NCI-H2029 treated with DMSO at 0.1 percent for 48 hours (cell line): Measurements from ENCODE around the gene TRIM52.
"Not testable (repeated sequence)": the region's sequence is repeated elsewhere in the genome, so short reads cannot be mapped to it uniquely, and the experiment has no call there.

Source experiments
- DNase-seq: peaks from one replicate; lab custom pipeline; 2025; lab: John Stamatoyannopoulos, UW

Gene TRIM52

DNA sequence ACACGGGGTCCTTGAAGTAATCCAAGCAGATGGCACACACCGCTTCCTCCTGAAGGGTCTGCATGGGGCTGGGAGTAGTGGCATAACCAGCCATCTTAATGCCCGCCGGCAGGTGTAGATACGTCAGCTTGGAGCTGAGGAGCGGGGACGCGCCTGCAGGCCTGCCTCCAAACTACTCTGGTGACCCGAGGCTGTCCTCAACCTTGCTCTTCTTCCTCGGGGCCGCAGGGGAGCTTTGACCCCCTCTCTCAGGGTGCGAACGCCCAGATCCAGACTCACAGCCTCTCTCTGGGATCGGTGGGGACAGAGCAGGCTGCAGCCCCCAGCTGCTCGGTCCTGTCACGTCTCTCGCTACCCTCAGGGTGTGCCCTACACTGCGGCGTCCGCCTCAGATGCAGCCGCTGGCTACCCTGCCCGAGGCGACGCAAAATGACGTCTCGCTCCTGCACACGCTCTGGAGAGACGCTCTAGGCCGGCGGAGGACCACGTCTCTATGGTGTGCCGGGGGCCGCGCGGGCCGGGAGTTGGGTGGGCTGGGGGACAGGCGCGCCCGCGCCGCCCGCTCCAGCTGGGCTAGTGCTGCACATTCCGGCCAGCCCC is at the start of gene TRIM52:
TSS of gene TRIM52 (minus strand) at position 424 of the 600 bp plus-strand sequence. CDS start at position 94, 330 bp downstream.
- no peak for DNase-seq

DNA sequence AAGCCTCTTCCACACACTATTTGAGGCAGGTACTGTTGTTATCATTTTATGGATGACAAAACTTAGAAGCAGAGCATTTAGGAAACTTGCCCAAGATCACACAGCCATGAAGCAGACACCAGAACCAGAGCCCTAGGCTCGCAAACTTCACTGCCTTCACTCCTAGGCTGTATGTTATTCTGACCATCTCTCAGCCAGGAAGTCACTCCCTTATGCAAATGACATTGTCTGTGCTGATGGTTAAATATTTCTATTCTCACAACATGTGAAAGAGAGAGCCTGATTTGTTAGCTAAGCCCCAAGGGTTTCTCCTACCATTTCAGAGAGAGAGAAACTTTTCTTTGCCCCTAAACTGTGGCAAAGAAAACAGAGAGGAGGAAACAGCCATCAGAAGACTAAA is 26.4 kb upstream of the TRIM52 start:
- not testable (repeated sequence) for DNase-seq

DNA sequence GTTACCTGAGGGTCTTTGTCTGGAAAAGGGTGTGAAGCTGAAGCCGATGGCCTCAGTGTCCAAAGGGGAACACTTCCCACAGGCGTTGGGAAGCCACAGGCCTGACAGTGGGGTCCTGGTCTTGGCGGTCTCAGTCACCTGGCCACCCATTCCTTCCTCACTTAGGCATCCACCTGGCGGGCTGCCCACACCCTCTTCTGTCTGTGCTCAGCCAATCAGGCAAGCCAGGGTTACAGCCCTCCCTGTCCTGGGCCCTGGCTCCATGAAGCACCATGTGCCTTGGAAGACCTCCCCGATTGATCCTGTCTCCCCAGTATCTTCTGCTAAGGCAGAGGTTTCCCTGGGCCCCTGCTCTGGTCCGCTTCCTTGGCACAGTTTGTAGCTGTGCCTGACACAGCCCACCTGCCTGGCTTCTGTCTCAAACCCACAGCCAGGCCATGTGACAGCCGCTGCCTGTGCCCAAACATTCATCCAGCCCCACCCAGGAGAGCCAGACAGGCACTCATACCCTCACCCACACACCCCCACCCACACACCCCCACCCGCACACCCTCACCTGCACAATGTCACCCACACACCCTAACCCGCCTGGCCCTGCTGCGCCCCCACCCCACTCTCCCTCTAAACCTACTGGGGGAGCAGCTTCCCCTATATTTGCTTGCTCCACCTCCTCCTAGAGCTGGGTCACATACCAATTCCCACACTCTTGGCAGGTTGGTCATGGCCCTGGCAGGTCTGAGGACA is 25.2 kb upstream of the TRIM52 start:
- DNase-seq = not testable (repeated sequence)

- DNase-seq = not testable (repeated sequence)
These were observed 23.2 kb upstream of the TRIM52 start for GRCh38 chr5:181283841-181284755.

DNA sequence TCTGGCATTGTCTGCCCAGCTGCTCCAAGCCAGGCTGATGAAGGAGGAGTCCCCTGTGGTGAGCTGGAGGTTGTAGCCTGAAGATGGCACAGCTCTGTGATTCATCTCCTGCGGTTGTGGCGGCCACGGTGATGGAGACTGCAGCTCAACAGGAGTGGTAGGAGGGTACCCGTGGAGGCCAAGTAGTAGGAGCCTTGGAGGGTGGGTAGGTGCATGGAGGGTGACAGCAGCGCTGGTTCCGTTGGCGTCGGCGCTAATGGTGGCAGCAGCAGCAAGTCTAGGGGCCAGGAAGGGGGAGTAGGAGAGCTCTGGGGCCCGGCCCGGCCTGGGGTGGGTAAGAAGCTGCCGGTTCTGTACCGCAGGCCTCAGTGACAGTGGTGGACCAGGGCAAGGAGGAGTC is 22.4 kb upstream of the TRIM52 start:
- DNase-seq = no peak

DNA sequence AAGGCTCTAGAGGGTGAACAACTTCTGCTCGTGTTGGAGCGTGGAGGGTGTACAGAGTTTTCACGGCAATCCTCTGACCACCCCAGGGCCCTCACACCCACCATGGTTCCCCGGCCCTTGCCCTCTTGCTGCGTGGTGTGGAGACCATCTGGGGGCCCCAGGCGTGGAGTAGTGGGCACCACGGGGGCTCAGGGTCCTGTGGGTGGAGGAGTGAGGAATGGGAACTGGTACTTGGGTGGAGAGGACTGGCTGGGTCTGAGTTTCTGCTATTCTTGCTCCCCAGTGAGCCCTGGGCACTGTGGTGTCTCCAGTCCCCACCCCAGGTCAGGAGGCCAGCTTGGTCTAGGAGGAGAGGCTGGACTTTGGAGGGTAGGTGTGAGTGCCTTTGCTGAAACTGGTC is 21.9 kb upstream of the TRIM52 start:
- DNase-seq = no peak

DNA sequence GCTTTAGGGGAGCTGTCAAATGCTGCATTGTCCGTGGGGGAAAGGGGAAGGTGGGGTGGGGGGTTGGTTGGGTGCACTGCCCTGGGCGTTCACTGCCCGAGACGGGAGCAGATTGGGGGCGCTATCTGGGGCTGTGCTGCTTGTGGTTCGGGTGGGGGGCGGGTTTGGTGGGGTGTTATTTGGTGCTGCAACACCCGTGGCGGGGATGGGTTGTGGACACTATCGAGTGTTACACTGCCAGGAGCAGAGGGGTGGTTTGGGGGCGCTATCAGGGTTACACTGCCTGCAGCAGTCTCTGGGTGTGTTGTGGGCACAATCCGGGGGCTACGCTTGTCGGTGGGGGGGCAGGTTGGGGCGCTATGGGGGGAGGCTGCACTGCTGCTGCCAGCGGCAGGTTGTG is 21.5 kb upstream of the TRIM52 start:
- not testable (repeated sequence) for DNase-seq

DNA sequence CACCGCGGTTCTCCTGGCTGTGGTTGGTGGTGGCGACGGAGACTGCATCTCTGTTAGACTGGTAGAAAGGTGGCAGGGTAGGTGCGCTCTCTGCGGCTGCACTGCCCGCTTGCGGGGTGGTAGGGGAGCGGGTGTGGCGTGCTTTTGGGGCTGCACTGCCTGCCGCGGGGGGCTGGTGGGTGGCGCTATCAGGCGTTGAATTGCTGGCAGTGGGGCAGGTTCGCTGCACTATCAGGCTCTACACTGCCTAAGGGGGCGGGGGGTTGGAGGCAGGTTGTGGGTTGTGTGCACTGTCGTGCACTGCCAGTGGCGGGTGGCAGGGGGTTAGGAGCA is 21.0 kb upstream of the TRIM52 start:
- no peak for DNase-seq

DNA sequence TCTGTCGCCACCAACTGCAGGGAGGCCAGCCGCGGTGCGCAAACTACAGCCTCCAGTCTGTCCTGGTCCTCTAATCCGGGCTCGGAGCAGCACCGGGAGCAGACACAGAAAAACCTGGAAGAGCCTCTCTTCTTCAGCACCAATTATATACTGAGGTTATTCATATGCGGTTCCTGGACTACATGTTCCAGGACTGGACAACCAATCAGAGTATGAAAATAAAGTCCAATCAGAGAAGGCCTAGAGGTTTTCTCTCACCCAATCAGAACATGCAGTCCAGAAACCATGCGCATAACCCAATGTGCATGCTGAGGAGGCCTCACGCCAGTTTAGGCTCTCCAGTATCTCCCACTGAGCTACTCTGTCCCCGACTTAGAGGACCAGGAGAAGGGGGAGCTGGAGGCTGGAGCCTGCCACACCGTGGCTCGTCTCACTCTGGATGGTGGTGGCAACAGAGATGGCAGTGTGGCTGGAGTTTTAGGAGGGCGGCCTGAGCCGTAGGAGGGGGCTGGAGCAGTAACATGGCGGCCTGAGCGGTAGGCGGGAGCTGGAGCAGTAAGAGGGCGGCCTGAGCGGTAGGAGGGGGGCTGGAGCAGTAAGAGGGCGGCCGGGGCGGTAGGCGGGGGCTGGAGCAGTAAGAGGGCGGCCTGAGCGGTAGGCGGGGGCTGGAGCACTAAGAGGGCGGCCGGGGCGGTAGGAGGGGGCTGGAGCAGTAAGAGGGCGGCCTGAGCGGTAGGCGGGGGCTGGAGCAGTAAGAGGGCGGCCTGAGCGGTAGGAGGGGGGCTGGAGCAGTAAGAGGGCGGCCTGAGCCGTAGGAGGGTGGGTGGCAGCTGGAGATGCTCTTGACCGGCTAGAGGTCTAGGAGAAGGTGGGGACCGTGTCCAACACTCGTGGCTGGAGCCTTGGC is 20.4 kb upstream of the TRIM52 start:
- no peak for DNase-seq

GRCh38 chr5:181280251-181280762 is 19.4 kb upstream of the TRIM52 start:
- no peak for DNase-seq

DNA sequence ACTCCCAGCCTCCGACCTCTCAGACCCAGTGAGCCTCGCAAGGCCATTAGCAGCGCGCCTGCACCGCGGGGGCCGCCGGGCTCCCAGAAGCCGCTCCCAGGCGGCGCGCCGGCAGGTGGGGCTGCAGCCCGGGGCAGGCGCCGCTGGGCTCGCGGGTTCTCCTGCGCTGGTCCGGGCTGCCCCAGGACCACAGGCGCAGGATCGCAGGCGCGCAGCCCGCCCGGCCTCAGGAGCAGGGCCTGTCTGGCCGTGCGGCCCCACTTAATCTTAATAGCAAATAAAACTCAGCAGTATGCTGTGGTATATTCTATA is 12.4 kb upstream of the TRIM52 start:
- DNase-seq = not testable (repeated sequence)

- no peak for DNase-seq
These were observed 10.1 kb upstream of the TRIM52 start for GRCh38 chr5:181271081-181271480.

DNA sequence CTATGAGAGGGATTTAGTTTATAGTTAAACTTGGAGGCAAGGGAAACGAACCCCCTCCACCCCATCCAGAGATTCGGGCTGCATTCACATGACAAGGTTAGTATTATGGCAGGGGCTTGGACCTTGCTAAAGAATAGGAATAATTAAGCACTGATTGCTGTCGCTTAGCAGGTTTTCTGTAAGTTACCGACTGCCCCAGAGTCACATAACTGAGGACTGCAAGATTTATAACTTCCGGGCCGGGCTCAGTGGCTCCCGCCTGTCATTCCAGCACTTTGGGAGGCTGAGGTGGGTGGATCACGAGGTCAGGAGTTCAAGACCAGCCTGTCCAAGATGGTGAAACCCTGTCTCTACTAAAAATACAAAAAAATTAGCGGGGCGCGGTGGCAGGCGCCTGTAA is 7.0 kb upstream of the TRIM52 start:
- DNase-seq = not testable (repeated sequence)

GRCh38 chr5:181267291-181267904 is 6.5 kb upstream of the TRIM52 start:
- DNase-seq = not testable (repeated sequence)

GRCh38 chr5:181265092-181265671 is 4.2 kb upstream of the TRIM52 start:
- no peak for DNase-seq

DNA sequence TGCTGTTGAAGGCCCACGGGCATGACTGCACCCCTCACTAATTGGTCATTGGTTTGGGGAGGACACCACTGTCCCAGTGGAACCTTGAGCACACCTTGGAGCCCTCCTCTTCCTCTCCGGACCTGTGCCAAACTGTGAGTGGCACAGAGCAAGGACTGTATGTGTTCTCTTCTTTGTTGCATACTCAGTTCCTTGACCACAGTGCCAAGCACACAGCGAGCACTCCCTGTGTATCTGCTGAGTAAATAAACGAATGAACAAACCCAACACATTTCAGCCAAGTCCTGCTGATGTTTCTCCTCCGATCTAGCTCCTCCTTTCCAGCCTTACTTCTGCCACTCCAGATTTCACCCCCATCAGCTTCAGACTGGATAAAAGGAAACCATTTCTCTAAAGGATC is 2.7 kb upstream of the TRIM52 start:
- no peak for DNase-seq

GRCh38 chr5:181261320-181262049 is 542 bp upstream of the TRIM52 start:
- no peak for DNase-seq

DNA sequence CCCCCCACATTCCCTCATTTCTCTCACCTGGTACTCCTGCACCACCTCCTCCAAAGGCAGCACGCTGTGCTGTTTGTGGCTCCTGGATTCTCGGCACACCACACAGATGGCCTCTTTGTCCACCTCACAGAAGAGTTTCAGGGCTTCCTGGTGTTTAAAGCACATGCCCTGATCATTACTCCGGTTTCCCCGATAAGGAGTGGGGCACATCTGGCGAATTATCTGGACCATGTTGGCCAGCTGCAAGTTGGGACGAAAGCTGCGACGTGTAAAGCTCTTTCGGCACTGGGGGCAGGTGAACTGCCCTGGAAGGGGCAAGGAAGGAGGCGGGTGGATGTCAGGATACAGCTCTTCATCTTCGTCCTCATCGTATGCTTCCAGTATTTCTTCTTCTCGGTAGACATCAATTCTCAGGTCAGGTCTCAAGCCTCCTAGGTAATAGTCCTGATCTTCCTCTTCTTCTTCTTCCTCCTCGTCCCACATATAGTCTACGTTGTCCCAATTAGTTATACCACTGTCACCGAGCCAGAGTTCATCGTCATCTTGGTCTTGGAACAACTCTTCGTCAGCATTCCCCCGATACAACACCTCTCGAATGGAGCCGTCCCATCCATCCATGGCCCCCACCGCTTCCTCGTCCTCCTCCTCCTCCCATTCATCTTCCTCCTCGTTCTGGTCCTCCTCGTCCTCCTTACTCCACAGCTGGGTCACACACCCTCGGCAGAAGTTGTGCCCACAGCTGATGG is 796 bp downstream of the TRIM52 start:
- no peak for DNase-seq

DNA sequence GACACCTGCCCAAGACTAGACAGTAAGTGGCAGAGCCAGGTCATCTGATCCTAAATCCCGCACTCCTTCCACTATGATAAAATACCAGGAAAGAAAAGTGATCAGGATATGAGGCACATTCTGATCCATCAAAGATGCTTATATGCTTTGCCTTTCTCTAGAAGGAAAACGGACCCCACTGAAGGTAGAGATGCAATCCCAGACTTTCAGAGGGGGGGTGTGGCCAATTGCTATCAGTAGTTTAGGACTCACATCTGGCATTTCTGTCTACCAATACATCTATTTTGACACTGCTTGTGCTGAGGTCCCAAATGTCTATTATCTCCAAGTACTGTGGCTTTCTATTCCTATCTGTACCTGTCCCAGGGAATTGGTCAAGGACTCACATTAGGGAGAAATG is 1.7 kb downstream of the TRIM52 start:
- DNase-seq = no peak
